GM18505 (cell line): ENCODE data around the gene AR.

Source experiments
- ATAC-seq: cut with Tn5 transposase; IDR thresholded peaks from one replicate; pipeline ENCODE4 v1.9.1; 2021; ENCODE audit not compliant: unreplicated experiment
- POLR2A ChIP-seq: IDR thresholded peaks from 4 replicates; pipeline ENCODE4 v1.6.1; 2011; ENCODE audit warnings: borderline replicate concordance; ENCODE audit not compliant: insufficient read depth, insufficient read length; ENCODE audit errors: extremely low read depth

The AR gene

DNA sequence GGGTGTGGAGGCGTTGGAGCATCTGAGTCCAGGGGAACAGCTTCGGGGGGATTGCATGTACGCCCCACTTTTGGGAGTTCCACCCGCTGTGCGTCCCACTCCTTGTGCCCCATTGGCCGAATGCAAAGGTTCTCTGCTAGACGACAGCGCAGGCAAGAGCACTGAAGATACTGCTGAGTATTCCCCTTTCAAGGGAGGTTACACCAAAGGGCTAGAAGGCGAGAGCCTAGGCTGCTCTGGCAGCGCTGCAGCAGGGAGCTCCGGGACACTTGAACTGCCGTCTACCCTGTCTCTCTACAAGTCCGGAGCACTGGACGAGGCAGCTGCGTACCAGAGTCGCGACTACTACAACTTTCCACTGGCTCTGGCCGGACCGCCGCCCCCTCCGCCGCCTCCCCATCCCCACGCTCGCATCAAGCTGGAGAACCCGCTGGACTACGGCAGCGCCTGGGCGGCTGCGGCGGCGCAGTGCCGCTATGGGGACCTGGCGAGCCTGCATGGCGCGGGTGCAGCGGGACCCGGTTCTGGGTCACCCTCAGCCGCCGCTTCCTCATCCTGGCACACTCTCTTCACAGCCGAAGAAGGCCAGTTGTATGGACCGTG lies 2.2 kb downstream of the AR start:
- no peak for TF ChIP-seq POLR2A
- no peak for ATAC-seq

DNA sequence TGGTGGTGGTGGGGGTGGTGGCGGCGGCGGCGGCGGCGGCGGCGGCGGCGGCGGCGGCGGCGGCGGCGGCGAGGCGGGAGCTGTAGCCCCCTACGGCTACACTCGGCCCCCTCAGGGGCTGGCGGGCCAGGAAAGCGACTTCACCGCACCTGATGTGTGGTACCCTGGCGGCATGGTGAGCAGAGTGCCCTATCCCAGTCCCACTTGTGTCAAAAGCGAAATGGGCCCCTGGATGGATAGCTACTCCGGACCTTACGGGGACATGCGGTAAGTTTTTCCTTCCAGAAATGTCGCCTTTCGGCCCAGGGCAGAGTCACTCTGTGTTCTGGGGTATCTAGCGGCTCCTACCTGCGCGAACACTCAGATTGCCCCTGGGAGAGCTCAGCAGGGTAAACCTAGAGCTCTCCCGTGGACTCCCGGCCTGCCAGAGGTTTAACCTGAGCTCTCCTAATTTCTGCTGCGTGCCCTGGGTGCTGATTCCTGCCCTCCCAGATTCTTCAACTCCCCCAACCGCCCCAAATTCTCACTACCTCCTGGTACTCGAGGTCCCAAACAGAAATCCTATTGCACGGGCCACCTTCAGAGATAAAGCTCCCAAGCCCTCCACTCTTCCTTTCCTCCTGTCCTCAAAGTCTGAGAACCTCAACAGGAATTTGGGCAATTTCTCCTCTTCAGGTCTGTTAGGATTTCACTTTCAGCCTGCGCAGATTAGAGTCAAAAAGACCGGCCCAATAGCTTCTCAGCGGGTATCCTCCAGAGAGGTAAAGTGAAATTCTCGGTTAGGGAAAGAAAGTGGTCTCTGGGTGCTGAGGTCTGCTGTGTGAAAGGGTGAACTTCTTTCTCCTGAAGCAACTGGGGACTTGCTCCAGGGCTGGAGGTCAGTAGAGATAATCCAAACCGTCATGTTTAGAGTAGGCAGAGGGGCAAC lies 2.9 kb downstream of the AR start:
- TF ChIP-seq POLR2A = no peak
- ATAC-seq = no peak

DNA sequence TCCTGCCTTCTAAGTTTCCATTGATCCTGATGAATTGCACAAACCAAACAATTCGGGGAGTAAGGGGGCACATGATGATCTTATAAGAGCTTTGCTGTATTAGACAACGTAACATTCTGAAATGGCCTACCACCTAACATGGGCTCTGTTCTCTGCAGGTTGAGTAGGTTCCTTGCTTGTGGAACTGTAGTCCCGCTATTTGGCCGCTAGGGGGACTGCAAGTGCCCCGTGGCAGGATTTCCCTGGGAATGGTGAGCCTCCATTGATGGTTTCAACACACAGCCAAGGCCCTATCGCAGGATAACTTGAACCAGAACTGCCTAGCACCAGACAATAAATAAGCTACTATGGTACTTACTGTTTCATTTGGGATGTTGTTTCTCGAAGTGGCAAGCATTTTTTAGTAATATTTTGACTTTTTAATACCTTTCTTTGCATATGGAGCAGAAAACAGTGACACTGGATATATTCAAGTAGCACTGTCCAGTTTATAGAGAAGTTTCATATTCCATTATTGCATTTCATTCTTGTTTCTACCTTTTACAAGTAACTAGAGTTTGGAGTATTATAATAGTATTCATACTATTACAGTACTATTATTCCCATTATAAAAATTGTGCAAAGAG lies 11.9 kb downstream of the AR start:
- ATAC-seq = peak; percentile 55
- TF ChIP-seq POLR2A = no peak

DNA sequence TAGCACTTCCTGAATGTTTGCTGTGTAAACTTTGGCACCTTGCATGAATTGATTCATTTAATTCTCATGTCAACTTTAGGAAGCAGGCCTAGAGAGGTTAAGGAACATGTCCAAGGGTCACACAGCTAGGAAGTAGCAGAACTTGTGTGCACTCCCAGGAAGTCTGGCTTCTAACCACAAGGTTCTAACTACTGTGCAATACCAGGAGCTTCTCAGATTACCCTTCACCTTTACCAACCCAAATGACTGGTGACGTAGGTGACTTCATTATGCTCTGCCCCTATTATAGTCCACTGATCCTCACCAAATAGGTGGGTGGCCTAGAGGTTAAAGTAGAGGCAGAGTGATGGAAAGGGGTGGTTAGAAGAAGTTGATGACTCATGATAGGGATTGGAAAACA lies 14.4 kb downstream of the AR start:
- no peak for ATAC-seq
- no peak for TF ChIP-seq POLR2A

GRCh38 chrX:67563469-67564448 lies 19.9 kb downstream of the AR start:
- ATAC-seq = no peak

GRCh38 chrX:67564475-67564874 lies 20.7 kb downstream of the AR start:
- no peak for ATAC-seq
- no peak for TF ChIP-seq POLR2A

More at GRCh38 chrX:67563469-67564448, 19.9 kb downstream of the AR start:
- TF ChIP-seq POLR2A = no peak

GRCh38 chrX:67568769-67569168 lies 24.9 kb downstream of the AR start:
- TF ChIP-seq POLR2A = no peak
- ATAC-seq = no peak

GRCh38 chrX:67570839-67571238 lies 27.0 kb downstream of the AR start:
- no peak for TF ChIP-seq POLR2A
- no peak for ATAC-seq

GRCh38 chrX:67574696-67575095 lies 30.9 kb downstream of the AR start:
- ATAC-seq = no peak
- TF ChIP-seq POLR2A = no peak

- no peak for ATAC-seq
- no peak for TF ChIP-seq POLR2A
These were observed 38.6 kb downstream of the AR start for GRCh38 chrX:67582436-67582835.

GRCh38 chrX:67583171-67583570 lies 39.4 kb downstream of the AR start:
- ATAC-seq = no peak
- TF ChIP-seq POLR2A = no peak

- no peak for ATAC-seq
- TF ChIP-seq POLR2A = no peak
These were observed 41.6 kb downstream of the AR start for GRCh38 chrX:67585401-67585800.

GRCh38 chrX:67587946-67588624 lies 44.3 kb downstream of the AR start:
- no peak for ATAC-seq
- TF ChIP-seq POLR2A = no peak
